ACHN (cell line): ENCODE results near the gene TIA1.
A peak's percentile ranks its signal among the peaks of the same experiment; 100 is the strongest.
"Not testable (repeated sequence)": the region's sequence is repeated elsewhere in the genome, so short reads cannot be mapped to it uniquely, and the experiment has no call there.

Source experiments
- DNase-seq: peaks from one replicate; pipeline ENCODE4 v3.0.0-alpha.2; 2015
- in situ Hi-C: cut with HindIII; loops from 2 replicates; pipeline ENCODE4 v1.10.0; 2017; ENCODE audit warnings: low sequenced_read_pairs, low pct_ligation_motif_present, low pct_unique_long_range_greater_than_20kb

Gene TIA1

GRCh38 chr2:70240599-70240998 is 7.8 kb downstream of the TIA1 start:
- DNase-seq = no peak
- in situ Hi-C loops = no loop called here

- no peak for DNase-seq
- in situ Hi-C loops = no loop called here
These were observed 14.5 kb downstream of the TIA1 start for GRCh38 chr2:70233926-70234325.

- no peak for DNase-seq
- in situ Hi-C loops = no loop called here
These were observed 21.6 kb downstream of the TIA1 start for GRCh38 chr2:70226781-70227180.

DNA sequence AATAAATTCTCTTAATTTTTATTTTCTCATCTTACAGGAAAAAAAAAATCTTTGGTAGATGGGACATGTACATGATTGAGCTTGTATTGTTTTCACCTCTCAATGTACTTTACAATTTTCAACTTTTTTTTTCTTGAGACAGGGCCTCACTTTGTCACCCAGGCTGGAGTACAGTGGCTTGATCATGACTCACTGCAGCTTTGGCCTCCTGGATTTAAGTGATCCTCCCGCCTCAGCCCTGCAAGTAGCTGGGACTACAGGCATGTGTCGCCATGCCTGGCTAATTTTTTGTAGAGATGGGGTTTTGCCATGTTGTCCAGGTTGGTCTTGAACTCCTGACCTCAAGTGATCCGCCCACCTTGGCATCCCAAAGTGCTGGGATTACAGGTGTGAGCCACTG is 25.1 kb downstream of the TIA1 start:
- DNase-seq, in situ Hi-C loops: not testable (repeated sequence)

DNA sequence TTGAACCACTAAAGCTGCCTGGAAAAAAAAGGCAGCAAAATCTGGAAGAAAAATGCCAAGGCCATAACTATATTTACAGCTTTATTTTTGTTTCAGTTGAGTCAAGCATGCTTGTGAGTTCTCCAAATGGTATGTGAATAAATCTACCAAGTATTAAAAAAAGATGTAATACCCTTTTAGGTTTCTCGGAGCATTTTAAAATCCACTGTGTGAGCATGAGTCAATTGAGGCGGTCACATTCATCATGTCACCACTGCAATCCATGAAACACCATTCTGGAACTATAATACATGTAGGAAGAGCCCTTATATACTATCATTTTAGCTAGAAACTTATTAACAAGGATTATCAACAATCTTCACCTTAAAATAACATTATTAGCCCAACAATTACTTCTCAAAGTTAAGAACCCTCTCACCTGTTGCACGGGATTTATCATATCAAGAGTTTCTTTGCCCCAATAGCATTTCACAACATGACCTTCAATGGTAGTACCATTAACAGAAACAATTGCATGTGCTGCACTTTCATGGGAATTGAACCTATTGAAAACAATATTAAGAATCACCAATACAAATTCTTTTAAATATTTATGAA is 33.4 kb downstream of the TIA1 start:
- no peak for DNase-seq
- in situ Hi-C loops = no loop called here

DNA sequence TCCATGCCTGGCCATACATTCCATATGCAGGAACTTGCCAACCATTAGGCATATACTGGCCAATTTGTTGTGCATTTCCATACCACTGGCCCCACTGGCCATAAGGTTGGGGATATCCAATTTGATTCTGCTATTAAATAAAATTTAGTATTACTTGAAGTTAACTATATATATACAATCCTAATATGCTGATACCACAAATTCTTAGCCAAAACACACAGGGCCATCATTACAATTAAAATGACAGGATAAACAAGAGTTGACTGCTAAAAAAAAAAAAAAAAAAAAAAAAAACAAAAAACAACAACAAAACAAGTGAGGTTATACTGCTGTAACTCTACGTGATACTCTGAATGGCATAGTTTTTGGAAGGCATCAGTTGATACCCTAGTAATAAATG is 34.1 kb downstream of the TIA1 start:
- DNase-seq = no peak
- in situ Hi-C loops = no loop called here

GRCh38 chr2:70212298-70212932 is 36.0 kb downstream of the TIA1 start:
- in situ Hi-C loops = no loop called here
- DNase-seq = no peak

- in situ Hi-C loops = no loop called here
- DNase-seq = no peak
These were observed 36.8 kb downstream of the TIA1 start for GRCh38 chr2:70211595-70211994.

DNA sequence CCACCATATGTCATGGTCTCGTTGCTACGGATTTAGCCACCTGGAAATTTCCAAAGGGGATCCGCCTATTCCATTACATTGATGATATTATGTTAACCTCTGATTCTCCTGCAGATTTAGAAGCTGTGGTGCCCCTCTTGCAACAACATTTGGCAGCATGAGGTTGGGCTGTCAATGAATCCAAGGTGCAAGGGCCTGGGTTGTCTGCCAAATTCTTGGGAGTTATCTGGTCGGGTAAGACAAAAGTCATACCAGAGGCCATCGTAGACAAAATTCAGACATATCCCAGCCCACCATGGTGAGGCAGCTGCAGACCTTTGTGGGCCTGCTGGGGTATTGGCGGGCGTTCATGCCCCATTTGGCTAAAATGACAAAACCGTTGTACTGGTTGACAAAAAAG is 44.0 kb downstream of the TIA1 start:
- in situ Hi-C loops = no loop called here
- no peak for DNase-seq

GRCh38 chr2:70203086-70203485 is 45.3 kb downstream of the TIA1 start:
- DNase-seq = no peak
- in situ Hi-C loops = no loop called here

DNA sequence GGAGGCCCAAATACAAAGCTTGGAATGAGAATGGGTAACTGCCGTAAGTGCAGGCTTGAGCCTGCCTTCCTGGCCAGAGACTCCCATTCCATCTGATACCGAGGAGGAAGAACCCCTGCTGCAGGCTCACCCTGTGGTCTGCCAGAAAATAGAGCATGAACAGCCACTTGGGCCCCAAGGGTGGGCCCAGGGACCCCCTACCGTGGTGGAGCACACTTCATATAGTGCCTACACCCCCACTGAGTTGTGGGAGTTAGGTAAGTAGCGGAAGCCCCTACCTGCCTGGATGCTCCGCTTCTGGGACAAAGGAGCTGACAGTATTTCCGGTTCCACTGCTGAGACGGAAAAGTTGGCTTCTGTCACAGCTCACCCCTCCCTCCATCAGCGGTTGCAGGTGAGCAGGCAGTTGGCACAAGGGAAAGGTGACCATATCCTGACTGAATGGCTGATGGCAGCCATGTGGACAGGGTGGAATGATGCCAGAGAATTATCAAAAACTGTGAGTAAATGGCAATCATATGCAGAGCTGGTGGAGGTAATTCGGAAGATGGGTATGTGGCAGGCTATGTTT is 46.1 kb downstream of the TIA1 start:
- DNase-seq = no peak
- in situ Hi-C loops = no loop called here

DNA sequence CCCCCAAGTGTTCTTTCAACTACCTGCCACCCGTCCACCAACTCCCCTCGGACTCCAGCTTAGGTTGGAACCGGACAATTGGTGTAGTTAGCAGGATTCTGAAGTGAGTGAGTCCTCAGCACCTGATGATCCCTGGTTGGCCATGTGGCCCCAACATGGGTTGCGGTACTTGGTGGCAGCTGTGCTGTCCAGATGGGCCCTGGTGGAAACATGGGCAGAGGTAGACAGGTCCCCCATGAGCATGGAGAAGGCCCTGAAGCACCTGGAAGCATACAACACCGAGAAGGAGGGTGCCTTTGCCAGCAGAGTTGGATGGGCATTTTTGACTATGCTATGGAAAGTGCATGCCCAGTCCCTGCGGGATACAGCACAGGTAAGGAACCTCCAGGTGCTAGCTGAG is 46.6 kb downstream of the TIA1 start:
- DNase-seq = no peak
- in situ Hi-C loops = no loop called here

DNA sequence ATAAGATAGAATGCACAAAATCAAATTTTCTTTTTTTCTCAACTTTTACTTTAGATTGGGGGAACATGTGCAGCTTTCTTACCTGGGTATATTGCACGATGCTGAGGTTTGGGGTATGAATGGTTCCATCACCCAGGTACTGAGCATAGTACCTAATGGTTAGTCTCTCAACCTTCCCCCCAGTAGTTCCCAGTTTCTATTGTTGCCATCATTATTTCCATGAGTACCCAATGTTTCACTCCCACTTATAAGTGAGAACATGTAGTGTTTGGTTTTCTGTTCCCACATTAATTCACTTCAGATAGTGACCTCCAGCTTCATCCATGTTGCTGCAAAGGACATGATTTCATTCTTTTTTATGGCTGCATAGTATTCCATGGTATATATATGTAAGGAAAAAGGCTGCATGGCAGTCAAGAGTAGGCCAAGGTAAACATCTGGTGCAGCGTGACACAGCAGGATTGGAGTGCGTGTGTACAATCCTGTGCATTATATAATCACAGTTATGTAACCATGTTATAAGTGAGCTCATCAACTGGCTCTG is 47.1 kb downstream of the TIA1 start:
- no peak for DNase-seq
- in situ Hi-C loops = no loop called here

DNA sequence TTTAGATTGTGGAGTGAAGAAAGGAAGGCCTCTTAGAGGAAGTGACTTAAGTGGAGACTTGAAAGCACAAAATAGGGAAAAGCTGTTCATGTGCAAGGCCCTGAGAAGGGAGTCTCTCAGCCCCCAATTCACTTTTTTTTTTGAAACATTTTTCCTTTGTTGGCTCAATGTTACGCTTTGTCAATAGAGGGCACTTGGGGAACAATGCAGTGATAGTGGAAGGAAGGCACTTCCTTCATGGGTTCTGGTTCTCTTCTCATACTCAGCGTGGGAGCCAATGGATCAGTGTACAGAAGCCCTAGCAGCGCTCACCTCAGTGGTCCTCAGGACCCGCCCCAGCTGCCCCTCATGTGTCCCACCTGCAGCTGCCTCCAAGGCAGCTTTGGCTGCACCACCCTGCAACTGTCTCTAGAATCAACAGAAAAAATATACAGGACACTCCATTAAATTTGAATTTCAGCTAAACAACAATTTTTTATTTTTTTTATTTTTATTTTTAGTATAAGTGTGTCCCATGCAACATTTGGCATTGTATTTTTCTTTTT is 49.0 kb downstream of the TIA1 start:
- no peak for DNase-seq
- in situ Hi-C loops = no loop called here

DNA sequence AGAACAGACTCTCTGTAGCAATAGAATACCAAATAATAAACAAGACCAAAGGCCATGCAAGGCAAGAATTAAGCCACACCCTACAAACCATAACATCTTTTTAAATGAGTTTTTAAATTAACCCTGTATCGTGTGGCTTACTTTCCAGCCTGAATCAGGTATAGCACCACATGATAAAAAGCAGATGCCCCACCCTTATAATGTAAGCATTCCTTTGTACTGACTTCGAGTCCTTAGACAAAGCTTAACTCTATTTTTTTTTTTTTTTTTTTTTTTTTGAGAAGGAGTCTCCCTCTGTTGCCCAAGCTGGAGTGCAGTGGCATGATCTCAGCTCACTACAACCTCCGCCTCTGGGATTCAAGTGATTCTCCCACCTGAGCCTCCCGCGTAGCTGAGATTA is 55.9 kb downstream of the TIA1 start:
- in situ Hi-C loops = no loop called here
- no peak for DNase-seq

- in situ Hi-C loops = no loop called here
- DNase-seq = no peak
These were observed 57.1 kb downstream of the TIA1 start for GRCh38 chr2:70191244-70191735.

DNA sequence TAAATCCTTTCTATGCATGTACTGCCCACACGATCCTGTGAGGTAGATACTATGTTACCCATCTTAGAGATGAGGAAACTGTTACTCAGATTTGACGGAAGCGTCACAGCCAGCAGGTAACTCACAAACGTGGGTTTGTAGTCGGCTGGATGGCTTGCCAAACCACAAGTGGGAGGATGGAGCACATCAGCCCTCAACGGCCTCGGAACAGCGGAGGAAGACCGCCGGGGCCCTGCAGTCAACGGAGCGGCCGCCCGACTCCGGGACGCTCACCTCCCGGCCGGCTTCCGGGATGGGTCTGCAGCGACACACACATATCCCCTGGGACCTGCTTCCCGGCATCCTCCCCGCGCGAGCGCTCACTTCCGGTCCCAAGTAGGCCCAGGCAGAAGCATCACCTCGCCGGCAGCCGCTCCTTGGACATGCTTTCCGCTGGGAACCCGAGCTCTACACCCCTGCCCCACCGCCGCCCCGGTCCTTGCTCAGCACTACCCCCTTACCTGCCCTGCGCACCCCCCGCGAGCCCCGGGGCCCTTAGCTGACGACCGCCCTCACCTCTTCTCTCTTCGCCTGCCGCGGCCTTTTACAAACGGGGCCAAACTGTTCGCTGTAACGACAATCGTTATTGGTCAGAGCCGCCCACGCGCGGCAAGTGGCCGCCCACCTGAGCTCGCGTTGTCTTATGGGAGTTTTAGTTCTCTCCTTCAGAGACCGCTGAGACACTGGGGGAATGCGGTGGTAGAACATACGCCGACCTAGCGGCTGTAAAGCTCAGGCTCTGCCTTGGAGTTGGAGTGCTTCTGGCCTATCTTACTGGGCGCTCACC is 57.8 kb downstream of the TIA1 start, which contains the start of gene C2orf42:
TSS of gene C2orf42 (minus strand) at position 602 of the 826 bp plus-strand sequence. CDS start 9,034 bp downstream, outside the sequence.
- DNase-seq = peak; percentile 99
- in situ Hi-C loops = no loop called here

GRCh38 chr2:70188460-70188859 is 60.0 kb downstream of the TIA1 start:
- in situ Hi-C loops = no loop called here
- no peak for DNase-seq

DNA sequence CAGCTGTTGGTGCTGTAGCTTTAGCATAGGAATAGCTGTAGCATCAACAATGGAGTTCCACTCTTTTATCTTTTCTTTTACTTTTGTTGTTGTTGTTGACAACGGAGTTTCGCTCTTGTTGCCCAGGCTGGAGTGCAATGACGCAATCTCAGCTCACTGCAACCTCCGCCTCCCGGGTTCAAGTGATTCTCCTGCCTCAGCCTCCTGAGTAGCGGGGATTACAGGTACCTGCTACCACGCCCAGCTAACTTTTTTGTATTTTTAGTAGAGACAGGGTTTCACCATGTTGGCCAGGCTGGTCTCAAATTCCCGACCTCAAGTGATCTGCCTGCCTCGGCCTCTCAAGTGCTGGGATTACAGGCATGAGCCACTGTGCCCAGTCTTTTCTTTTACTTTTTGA is 61.3 kb downstream of the TIA1 start:
- in situ Hi-C loops = not testable (repeated sequence)

More for the DNA sequence above, 61.3 kb downstream of the TIA1 start:
- DNase-seq = not testable (repeated sequence)
